ENCODE results near the gene TNPO1.

DNA sequence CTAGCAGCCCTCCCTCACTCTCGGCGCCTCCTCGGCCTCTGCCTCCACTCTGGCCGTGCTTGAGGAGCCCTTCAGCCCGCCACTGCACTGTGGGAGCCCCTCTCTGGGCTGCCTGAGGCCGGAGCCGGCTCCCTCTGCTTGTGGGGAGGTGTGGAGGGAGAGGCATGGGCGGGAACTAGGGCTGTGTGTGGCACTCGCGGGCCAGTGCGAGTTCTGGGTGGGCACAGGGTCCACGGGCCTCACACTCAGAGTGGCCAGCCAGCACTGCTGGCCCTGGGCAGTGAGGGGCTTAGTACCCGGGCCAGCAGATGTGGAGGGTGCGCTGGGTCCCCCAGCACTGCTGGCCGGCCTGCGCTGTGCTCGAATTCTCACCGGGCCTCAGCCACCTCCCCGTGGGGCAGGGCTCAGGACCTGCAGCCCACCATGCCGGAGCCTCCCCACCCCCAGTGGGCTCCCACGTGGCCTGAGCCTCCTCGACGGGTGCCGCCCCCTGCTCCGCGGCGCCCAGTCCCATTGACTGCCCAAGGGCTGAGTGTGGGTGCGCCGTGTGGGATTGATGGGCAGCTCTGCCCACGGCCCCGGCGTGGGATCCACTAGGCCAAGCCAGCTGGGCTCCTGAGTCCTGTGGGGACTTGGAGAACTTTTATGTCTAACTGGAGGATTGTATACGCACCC is 109.0 kb downstream of the TNPO1 start:
- TF ChIP-seq CTCF (IDR thresholded peaks at IDR 0.05; ENCODE audit: poor library complexity, severe bottlenecking) (no peak), TAF1 (IDR thresholded peaks at IDR 0.05; ENCODE audit: low read depth) (no peak), RAD21 (conservative IDR thresholded peaks at IDR 0.05) (no peak), EP300 (conservative IDR thresholded peaks at IDR 0.05; ENCODE audit: poor library complexity, severe bottlenecking) (no peak), EZH2 (IDR thresholded peaks at IDR 0.05; ENCODE audit: borderline replicate concordance, insufficient read depth, low read length, poor library complexity, severe bottlenecking) (no peak), POLR2AphosphoS5 (IDR thresholded peaks at IDR 0.05) (no peak)
